Uterus (tissue), 4 donors: Measurements from ENCODE around the gene AMY2B. TPM values are rescaled to one million over a fixed set of nuclear protein-coding genes. Genes with fewer than 3 reads are reported as not detected.
"Not testable (repeated sequence)": the region's sequence is repeated elsewhere in the genome, so short reads cannot be mapped to it uniquely, and the experiment has no call there.

Source experiments
- DNase-seq, 2 donors: peaks; one replicate each; pipeline ENCODE4 v3.0.0-alpha.2; 2019 to 2020
- H3K27ac ChIP-seq, 2 donors: fragments of 200-600 bp; sonication (generic); 1 replicate in 1 of 2; 2 replicates in 1 of 2; pipeline ENCODE4 v1.5.1; 2016 to 2018
- H3K27me3 ChIP-seq, 2 donors: fragments of 200-600 bp; sonication (generic); one replicate each; pipeline ENCODE4 v1.5.1; 2018 to 2019; ENCODE audit warnings: control low read depth in 1 of 2
- H3K36me3 ChIP-seq, 2 donors: fragments of 200-600 bp; sonication (generic); one replicate each; pipeline ENCODE4 v1.5.1; 2019; ENCODE audit warnings: control low read depth in 1 of 2
- H3K4me1 ChIP-seq, 2 donors: fragments of 200-600 bp; sonication (generic); one replicate each; pipeline ENCODE4 v1.5.1; 2018 to 2019; ENCODE audit warnings: control low read depth in 1 of 2
- H3K4me3 ChIP-seq, 2 donors: fragments of 200-600 bp; sonication (generic); 1 replicate in 1 of 2; 2 replicates in 1 of 2; pipeline ENCODE4 v1.5.1; 2018 to 2019; ENCODE audit warnings: mild to moderate bottlenecking in 1 of 2
- H3K9me3 ChIP-seq, 2 donors: fragments of 200-600 bp; sonication (generic); one replicate each; pipeline ENCODE4 v1.5.1; 2019; ENCODE audit warnings: control low read depth in 1 of 2
- POLR2A ChIP-seq, 2 donors: fragments of 450-650 bp; IDR thresholded peaks; one replicate each; pipeline ENCODE4 v1.6.1; 2016; ENCODE audit warnings: antibody characterized with exemption in 2 of 2, mild to moderate bottlenecking in 1 of 2, moderate library complexity in 1 of 2
- intact Hi-C: fragments of 100-400 bp; cut with DNase I; formaldehyde crosslinking; loops from one replicate; pipeline ENCODE4 v1.15.1; 2023; ENCODE audit warnings: low total_unique reads
- total RNA-seq, 4 donors: library from RNA; depleted of rRNA in 3 of 4; stranded (reverse); fragments of >200 nt in 3 of 4; gene quantifications; one replicate each; pipeline versions ENCODE4 v1.1.0 to v1.2.4, GENCODE V29; 2014 to 2023
- TF ChIP-seq, protein P1 (sequence below), 4 experiments: fragments of 200-600 bp in 2 of 4; fragments of 450-650 bp in 2 of 4; sonication (generic) in 2 of 4; IDR thresholded peaks; one replicate each; pipeline ENCODE4 v1.5.1; 2016 to 2019; ENCODE audit warnings: antibody characterized with exemption in 4 of 4, mild to moderate bottlenecking in 2 of 4, moderate library complexity in 1 of 4
- donor health status: DM: yes; HTN: yes; CAD: no.

Gene AMY2B
- total RNA-seq, 4 donors from 2014 or later: 28.2 to 76.7 (median 41.1) TPM

DNA sequence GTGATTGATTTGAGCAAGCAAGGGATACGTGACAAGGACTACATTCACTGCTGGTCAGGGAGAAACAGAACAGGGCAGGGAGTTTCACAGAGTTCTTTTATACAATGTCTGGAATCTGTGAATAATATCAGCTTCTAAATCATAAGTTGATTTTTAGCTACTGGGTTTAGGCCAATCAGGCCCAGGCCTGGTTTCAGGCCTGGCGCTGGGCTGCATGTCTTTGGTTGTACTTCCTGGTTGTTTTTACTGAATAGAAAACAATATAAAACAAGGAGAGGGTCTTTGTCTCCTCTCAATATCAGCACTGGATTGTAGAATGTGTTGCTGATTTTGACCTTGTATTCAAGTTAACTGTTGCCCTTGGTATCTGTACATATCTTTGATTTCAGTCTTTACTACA is 45.0 kb downstream of the AMY2B start:
- no peak overlapping the region for H3K27ac ChIP-seq
- H3K36me3 ChIP-seq: no peaks in the 10 kb centered on the region
- H3K9me3 ChIP-seq: no peaks in the 10 kb centered on the region
- no peaks in the 10 kb centered on the region for H3K4me1 ChIP-seq
- TF ChIP-seq, protein P1, sequence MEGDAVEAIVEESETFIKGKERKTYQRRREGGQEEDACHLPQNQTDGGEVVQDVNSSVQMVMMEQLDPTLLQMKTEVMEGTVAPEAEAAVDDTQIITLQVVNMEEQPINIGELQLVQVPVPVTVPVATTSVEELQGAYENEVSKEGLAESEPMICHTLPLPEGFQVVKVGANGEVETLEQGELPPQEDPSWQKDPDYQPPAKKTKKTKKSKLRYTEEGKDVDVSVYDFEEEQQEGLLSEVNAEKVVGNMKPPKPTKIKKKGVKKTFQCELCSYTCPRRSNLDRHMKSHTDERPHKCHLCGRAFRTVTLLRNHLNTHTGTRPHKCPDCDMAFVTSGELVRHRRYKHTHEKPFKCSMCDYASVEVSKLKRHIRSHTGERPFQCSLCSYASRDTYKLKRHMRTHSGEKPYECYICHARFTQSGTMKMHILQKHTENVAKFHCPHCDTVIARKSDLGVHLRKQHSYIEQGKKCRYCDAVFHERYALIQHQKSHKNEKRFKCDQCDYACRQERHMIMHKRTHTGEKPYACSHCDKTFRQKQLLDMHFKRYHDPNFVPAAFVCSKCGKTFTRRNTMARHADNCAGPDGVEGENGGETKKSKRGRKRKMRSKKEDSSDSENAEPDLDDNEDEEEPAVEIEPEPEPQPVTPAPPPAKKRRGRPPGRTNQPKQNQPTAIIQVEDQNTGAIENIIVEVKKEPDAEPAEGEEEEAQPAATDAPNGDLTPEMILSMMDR (IDR thresholded peaks at IDR 0.05): no peak
- TF ChIP-seq POLR2A (IDR thresholded peaks at IDR 0.05): no peak
- no peak overlapping the region for H3K4me3 ChIP-seq
- intact Hi-C loops: no loop called here
- DNase-seq: no peak
- no peaks in the 10 kb centered on the region for H3K27me3 ChIP-seq

DNA sequence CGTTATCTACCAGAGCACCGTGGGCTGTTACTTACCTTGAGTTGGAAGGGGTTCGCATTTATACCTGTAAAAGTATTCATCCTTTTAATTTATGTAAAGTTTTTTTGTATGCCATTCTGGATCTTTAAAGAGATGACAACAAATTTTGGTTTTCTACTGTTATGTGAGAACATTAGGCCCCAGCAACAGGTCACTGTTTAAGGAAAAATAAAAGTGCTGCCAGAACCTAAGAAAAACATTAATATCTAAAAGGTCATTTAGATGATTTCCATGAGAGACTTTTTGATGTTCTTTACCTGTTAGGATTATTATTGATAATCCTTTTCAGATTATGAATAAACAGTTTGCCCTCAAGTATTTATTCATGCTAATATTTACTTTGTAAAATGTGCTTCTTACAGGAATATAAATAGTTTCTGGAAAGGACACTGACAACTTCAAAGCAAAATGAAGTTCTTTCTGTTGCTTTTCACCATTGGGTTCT is 45.6 kb downstream of the AMY2B start, which contains the start of gene AMY2A:
Gene AMY2A (plus strand): TSS at position 434 of the 484 bp plus-strand sequence. CDS start 14 bp downstream, at position 448.
- DNase-seq, H3K27me3 ChIP-seq, H3K4me1 ChIP-seq, H3K27ac ChIP-seq, H3K36me3 ChIP-seq, H3K9me3 ChIP-seq, H3K4me3 ChIP-seq, intact Hi-C loops: not testable (repeated sequence)

DNA sequence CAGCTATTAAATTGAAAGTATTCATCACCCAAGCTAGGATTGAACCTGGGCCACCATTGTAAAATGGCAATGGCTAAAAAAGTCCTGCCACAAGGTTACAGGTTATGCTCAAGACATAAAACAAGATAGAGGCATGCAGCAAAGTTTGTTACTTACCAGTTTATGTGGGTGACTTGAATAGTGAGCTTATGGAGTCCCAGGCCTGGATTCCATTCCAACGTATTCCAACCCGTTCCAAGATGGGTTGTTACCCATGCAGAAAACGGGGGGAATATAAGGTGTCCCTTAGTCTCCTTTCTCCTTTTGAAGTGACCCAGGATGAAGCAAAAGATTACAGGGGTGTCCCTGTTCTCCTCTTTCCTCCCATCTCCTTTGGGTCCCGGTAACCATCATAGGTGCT is 56.0 kb downstream of the AMY2B start:
- H3K9me3 ChIP-seq, H3K36me3 ChIP-seq, DNase-seq, H3K4me1 ChIP-seq, H3K4me3 ChIP-seq, H3K27me3 ChIP-seq, intact Hi-C loops, H3K27ac ChIP-seq: not testable (repeated sequence)

Other genes with a start within 250 kb of the AMY2B start
- 10 to 100 TPM; 17.6 to 49.1 (median 23.0) TPM for gene RNPC3, start 45.9 kb upstream of the AMY2B start, total RNA-seq
- under 1 TPM in 1 of 4 donors, not detected in 3; 0.27 TPM for gene AMY2A, start 45.8 kb downstream of the AMY2B start, total RNA-seq
- gene AMY1A, start 84.2 kb downstream of the AMY2B start, total RNA-seq: 1 to 10 TPM in 1 of 4 donors, under 1 TPM in 1, not detected in 2; 0.76 to 1.1 TPM
- gene AMY1B, start 124.6 kb downstream of the AMY2B start, total RNA-seq: 1 to 10 TPM in 2 of 4 donors, not detected in 2; 1.1 to 4.6 TPM
- gene AMY1C, start 178.3 kb downstream of the AMY2B start, total RNA-seq: 1 to 10 TPM in 1 of 4 donors, not detected in 3; 4.0 TPM